SK-MEL-5 (cell line): ENCODE results near the gene SLC22A8. TPM values are rescaled to one million over a fixed set of nuclear protein-coding genes. Genes with fewer than 3 reads are reported as not detected.
"Not testable (repeated sequence)": the region's sequence is repeated elsewhere in the genome, so short reads cannot be mapped to it uniquely, and the experiment has no call there.

Experiments
- DNase-seq: peaks from one replicate; pipeline ENCODE4 v3.0.0-alpha.2; 2016; ENCODE audit warnings: low read depth, low spot score
- in situ Hi-C: cut with HindIII; loops from 2 replicates; pipeline ENCODE4 v1.10.0; 2016; ENCODE audit warnings: low sequenced_read_pairs, high pct_unique_total_duplicates, low pct_unique_long_range_greater_than_20kb
- polyA plus RNA-seq, 2 experiments: library from polyadenylated mRNA; depleted of rRNA; stranded (reverse); fragments of >200 nt; gene quantifications; 2 replicates each; pipeline ENCODE4 v1.2.3, GENCODE V29; 2015
- total RNA-seq: library from RNA; depleted of rRNA; stranded (reverse); fragments of >200 nt; shearing (Covaris generic); gene quantifications from 2 replicates; pipeline ENCODE4 v1.2.3, GENCODE V29; 2014; rRNA removed

The SLC22A8 gene, protein sequence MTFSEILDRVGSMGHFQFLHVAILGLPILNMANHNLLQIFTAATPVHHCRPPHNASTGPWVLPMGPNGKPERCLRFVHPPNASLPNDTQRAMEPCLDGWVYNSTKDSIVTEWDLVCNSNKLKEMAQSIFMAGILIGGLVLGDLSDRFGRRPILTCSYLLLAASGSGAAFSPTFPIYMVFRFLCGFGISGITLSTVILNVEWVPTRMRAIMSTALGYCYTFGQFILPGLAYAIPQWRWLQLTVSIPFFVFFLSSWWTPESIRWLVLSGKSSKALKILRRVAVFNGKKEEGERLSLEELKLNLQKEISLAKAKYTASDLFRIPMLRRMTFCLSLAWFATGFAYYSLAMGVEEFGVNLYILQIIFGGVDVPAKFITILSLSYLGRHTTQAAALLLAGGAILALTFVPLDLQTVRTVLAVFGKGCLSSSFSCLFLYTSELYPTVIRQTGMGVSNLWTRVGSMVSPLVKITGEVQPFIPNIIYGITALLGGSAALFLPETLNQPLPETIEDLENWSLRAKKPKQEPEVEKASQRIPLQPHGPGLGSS
- total RNA-seq, result not detected in 2 replicates
- not detected in 2 replicates for polyA plus RNA-seq (2015; cell fraction: cytosol; rRNA removed)
- not detected in 2 replicates for polyA plus RNA-seq (2015; cell fraction: nucleus; rRNA removed)

DNA sequence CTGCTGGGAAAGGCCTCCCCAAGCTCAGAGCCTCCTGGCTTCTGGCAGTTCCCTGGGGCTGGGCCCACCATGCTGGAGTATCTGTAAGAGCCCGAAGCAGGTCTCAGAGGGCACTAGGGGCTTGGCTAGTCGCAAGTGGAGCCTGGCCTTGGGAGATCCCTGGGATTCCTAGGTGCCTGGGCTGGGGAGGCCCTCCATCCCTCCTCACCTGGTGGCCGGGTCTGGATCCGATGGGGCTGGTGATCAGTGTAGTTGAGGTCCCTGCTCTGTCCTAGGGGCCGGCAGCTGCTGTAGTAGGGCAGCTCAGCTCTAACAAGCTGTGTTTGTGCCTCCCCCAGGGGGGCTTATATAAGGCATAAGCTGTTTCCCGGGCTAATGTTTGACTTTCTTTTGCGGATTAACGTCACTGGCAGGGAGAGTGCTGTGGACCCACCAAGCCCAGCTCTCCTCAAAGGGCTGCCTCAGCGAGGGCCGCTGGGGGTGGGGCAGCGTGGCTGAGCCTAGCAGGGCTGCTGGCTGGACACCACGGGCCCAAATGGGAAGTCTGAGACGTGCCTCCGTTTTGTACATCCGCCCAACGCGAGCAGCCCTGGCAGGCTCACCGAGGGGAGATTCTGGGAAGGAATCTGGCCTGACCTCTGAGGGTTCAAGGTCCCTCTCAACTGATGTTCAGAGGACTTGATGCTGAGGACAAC lies at the start of gene SLC22A8:
Gene SLC22A8, minus strand, starts transcription at position 321 of the 695 bp plus-strand sequence. CDS start 883 bp downstream, outside the sequence.
- in situ Hi-C loops, result no loop called here
- DNase-seq, result no peak

- DNase-seq, in situ Hi-C loops: not testable (repeated sequence)
Measured at GRCh38 chr11:63046203-63046602, 30.6 kb upstream of the SLC22A8 start.

GRCh38 chr11:63042596-63042995 lies 27.0 kb upstream of the SLC22A8 start:
- in situ Hi-C loops, result no loop called here
- DNase-seq, result no peak

GRCh38 chr11:63032457-63032856 lies 16.8 kb upstream of the SLC22A8 start:
- no peak for DNase-seq
- in situ Hi-C loops, result no loop called here

DNA sequence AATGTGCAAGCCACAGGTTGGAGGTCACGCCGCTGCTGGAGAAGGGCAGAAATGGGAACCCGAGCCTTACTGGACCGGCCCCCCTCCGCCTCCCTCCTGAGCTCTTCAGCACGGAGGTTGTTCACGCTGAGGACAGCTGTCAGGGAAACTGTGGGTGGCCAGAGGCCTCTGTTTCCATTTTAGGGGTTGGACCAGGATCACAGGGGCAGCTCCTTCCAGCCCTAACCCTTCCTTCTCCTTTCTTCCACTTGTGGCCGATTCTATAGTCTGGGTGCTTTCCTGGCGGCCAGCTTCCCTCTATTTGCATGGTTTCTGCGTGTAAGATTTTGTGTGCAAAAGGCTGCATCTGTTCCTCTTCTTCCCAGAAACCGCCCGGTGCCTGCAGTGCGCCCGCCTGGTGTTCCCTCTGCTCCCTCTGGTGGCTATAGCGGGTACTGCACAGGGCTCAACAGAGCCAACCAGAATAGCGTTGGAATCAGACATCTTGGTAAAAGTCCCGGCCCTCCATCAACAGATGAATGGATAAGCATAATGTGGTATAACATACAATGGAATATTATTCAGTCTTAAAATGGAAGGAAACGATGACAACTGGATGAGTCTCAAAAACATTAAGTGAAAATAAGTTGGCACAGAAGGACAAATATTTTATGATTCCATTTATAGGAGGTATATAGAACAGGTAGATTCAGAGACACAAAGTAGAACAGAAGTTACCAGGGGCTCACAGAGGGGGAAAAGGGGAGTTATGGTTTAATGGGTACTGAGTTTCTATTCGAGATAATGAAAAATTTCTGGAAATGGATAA lies 8.4 kb upstream of the SLC22A8 start:
- DNase-seq, result peak; percentile 74
- in situ Hi-C loops, result no loop called here

DNA sequence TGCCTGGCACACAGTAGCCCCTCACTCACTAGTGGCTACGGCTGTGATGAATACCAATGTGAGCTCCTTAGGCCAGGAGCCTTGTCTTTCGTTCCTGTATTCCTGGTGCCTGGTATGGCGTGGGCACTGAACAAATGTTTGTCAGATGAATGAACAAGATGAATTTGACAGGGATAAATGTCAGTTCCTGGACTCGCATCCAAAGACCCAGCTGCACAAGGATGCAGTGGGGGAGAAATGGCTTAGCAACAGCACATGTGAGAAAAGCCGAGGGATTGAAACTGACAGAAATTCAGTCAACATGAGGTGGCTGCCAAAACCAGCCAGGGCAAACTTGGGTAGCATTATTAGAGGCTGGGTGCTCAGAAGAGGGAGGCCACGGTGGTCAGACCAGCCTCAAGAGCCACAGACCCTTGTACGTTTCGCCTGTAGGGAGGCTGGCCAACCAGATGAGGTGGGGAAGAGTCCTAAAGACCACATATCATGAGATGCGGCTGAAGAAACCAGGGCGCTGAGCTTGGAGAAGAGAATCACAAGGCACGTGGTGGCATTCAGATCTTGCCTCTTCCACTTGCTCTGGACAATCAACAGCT lies 7.7 kb upstream of the SLC22A8 start:
- no peak for DNase-seq
- in situ Hi-C loops, result no loop called here

DNA sequence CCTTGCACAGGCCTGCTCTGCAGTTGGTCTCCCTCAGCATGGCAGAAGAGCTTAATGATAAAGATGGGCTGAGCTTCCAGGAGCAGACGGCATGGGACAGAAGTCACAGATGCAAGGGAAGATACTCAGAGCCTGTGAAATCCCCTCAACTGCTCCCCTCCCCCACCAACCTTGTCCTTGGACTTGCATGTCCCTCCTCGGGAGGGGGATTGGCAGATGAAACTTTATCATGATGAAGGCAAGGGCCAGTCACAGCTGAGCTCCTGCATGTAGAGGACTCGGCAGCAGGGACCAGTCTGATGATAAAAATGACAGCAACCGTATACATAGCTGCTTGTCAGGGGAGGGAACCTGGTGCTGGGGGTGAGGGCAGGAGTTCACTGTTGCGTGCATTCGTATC lies 6.8 kb upstream of the SLC22A8 start:
- in situ Hi-C loops, result no loop called here
- DNase-seq, result no peak

DNA sequence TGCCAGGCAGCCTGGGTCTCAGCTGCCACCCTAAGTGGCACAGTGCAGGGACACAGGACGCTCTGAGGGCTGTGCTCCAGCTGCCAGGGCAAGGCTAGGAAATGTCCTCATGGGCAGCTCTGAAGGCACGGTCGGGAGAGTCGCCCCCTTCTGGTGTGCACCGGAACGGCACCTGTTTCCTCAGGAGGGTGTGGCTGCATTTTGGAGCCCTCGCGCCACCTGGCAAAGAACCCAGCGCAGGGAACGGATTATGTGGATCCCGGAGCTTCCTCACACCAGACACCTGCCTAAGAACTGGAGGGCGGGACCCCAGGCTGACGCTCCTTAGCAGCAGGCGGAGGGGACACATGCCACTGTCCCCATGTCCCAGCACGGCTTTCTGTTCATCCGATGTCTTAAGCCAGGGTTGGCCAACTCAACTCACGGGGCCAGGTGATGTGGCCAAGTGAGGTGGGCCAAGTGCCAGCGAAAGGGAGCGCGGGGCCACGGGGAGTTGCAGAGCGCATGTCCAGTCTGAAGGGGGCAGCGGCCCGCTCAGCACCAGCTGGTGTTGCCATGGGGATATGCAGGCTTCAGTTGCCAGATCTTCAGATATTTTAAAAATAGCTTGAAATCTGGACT lies 5.1 kb upstream of the SLC22A8 start:
- in situ Hi-C loops, result no loop called here
- peak; percentile 41 for DNase-seq

- no peak for DNase-seq
- in situ Hi-C loops, result no loop called here
Measured at GRCh38 chr11:63019506-63019905, 3.9 kb upstream of the SLC22A8 start.

DNA sequence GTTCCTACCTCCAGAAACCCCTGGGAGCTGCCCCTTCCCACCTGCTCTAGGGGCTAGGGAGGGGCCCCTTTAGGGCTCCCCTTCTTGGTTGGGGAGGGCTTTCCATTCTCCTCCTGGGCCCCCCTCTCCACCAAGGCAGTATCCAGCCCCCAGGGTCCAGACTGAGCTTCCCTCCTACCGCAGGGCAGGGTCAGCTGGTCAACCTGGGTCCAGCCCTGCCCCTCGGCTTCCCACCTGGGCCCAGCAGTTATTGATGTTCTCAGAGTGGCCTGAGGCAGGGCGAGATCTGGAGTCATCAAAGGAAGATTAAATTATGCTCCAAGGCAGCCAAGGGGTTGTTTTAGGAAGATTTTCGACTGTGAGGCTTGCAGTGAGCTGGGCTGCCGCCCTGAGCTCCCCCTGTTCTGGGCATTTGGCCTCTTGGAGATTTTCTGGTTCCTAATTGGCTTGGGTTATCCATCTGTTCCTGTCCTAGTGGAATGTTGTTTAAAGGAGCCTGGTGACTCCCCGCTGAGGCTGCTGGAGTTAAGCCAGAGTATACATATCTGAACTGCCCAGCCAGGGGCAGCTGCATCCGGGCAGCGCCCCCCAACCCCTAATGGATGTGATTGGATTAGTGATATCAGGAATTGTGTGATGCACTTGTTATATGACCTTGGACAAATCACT lies 1.8 kb upstream of the SLC22A8 start:
- DNase-seq, result no peak
- in situ Hi-C loops, result no loop called here

DNA sequence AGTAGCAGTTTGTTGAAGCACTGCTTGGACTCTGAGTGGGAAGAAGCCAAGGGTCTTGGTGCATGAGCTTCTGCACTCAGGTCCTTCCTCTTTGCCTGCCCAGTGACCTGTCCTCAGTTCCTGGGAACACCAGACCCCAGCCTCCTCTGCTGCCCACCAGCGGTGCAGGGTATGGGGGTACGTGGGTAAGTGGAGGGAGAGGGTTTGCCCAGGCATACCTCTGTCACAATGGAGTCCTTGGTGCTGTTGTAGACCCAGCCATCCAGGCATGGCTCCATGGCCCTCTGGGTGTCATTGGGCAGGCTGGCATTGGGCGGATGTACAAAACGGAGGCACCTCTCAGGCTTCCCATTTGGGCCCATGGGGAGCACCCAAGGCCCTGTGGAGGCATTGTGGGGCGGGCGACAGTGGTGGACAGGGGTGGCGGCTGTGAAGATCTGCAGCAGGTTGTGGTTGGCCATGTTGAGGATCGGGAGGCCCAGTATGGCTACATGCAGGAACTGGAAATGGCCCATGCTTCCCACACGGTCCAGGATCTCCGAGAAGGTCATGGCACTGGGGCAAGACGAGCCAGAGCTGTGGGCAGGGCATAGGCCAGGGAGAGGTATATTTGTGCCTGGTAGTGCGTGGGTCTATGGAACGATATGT lies 1.1 kb downstream of the SLC22A8 start:
- DNase-seq, result no peak
- in situ Hi-C loops, result no loop called here

GRCh38 chr11:63012839-63013238 lies 2.8 kb downstream of the SLC22A8 start:
- DNase-seq, result no peak
- in situ Hi-C loops, result no loop called here

GRCh38 chr11:63012430-63012829 lies 3.2 kb downstream of the SLC22A8 start:
- DNase-seq, result peak; percentile 2
- in situ Hi-C loops, result no loop called here

DNA sequence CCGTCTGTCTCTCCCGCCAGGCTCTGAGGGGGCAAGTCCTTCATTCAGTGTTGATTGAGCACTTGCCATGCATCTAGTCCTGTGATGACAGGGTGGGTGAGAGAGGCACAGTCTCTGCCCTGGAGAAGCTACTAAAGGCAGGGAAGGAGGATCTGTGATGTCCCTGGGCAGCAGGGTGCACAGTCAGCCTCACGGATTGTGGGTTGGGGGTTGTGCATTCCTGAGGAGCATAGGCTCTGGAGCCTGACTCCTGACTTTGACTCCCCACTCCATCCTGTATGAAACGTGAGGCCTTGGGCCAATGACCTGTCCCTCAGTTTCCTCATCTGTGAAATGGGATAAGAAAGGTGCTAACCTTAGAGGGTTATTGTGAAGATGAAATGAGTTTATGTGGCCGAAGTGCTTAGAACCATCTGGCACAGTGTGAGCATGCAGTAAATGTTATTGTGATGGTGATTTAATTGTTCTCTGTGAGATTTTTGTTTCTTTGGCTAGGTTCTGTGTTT lies 4.7 kb downstream of the SLC22A8 start:
- in situ Hi-C loops, result no loop called here
- DNase-seq, result no peak

- in situ Hi-C loops, result no loop called here
Measured at GRCh38 chr11:63007920-63008319, 7.7 kb downstream of the SLC22A8 start.

DNA sequence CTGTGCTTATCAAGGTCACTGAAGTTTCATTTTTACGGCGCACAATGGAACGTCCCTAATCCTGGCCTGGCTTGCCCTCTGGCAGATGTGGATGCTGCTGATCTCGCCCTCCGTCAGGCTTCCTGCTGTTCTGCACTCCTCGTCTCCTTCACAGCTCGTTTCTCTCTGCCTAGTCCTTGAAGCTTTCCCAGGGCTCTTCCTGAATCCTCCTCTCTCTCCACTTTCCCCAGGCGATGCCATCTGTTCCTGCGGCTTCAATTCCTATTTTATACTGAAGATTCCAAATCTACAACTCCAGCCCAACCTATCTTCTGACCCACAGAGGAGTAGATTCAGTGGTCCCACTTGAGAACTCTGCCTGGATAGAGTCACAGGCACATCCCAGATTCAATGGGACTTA lies 14.2 kb downstream of the SLC22A8 start:
- in situ Hi-C loops, result no loop called here
- DNase-seq, result no peak

More at GRCh38 chr11:63007920-63008319, 7.7 kb downstream of the SLC22A8 start:
- no peak for DNase-seq
